Uterus (tissue), 2 donors: ENCODE results near the gene KIAA1191.

Experiments
- CTCF ChIP-seq, 4 experiments: fragments of 200-600 bp in 2 of 4; fragments of 450-650 bp in 2 of 4; sonication (generic) in 2 of 4; IDR thresholded peaks; one replicate each; pipeline ENCODE4 v1.5.1; 2016 to 2019; ENCODE audit warnings: antibody characterized with exemption in 4 of 4, mild to moderate bottlenecking in 2 of 4, moderate library complexity in 1 of 4
- POLR2A ChIP-seq, 2 donors: fragments of 450-650 bp; IDR thresholded peaks; one replicate each; pipeline ENCODE4 v1.6.1; 2016; ENCODE audit warnings: antibody characterized with exemption in 2 of 2, mild to moderate bottlenecking in 1 of 2, moderate library complexity in 1 of 2

GRCh38 chr5:176387384-176387925 is 25.9 kb upstream of the KIAA1191 start:
- TF ChIP-seq POLR2A (IDR thresholded peaks at IDR 0.05) (no peak), CTCF (IDR thresholded peaks at IDR 0.05) (no peak)
